Neuronal stem cell (in vitro differentiated cells): ENCODE measurements around the gene RFX4.
A peak's percentile ranks its signal among the peaks of the same experiment; 100 is the strongest.

Experiments
- DNase-seq: peaks from one replicate; pipeline ENCODE4 v3.0.0-alpha.2; 2013; ENCODE audit warnings: low spot score
- H2AFZ ChIP-seq: one replicate; pipeline ENCODE4 v1.6.1; 2013; ENCODE audit warnings: mild to moderate bottlenecking, low read length, inconsistent platforms
- H2AK5ac ChIP-seq: 2 replicates; pipeline ENCODE4 v1.6.1; 2013; ENCODE audit warnings: low read depth, mild to moderate bottlenecking, inconsistent platforms, low read length, moderate library complexity, mixed read lengths
- H2BK120ac ChIP-seq: 2 replicates; pipeline ENCODE4 v1.6.1; 2013; ENCODE audit warnings: low read depth, mild to moderate bottlenecking, inconsistent platforms, low read length, moderate library complexity, mixed read lengths
- H2BK12ac ChIP-seq: one replicate; pipeline ENCODE4 v1.6.1; 2013; ENCODE audit warnings: low read length, inconsistent platforms
- H2BK15ac ChIP-seq: 2 replicates; pipeline ENCODE4 v1.6.1; 2013; ENCODE audit warnings: mild to moderate bottlenecking, low read length, inconsistent platforms, mixed read lengths
- H2BK5ac ChIP-seq: one replicate; pipeline ENCODE4 v1.6.1; 2013; ENCODE audit warnings: inconsistent platforms, mild to moderate bottlenecking, low read length, moderate library complexity
- H3K14ac ChIP-seq: one replicate; pipeline ENCODE4 v1.6.1; 2013; ENCODE audit warnings: low read length, inconsistent platforms
- H3K18ac ChIP-seq: 2 replicates; pipeline ENCODE4 v1.6.1; 2013; ENCODE audit warnings: low read length, inconsistent platforms
- H3K23ac ChIP-seq: 2 replicates; pipeline ENCODE4 v1.6.1; 2013; ENCODE audit warnings: low read depth, mild to moderate bottlenecking, mixed read lengths, low read length, inconsistent platforms; ENCODE audit not compliant: poor library complexity
- H3K27ac ChIP-seq: replicated peaks from 3 replicates; pipeline ENCODE4 v1.5.1; 2013; ENCODE audit warnings: low read length, inconsistent platforms
- H3K27me3 ChIP-seq, 3 experiments: 2 replicates each; pipeline ENCODE4 v1.6.1; 2013; ENCODE audit warnings: low read length in 3 of 3, mild to moderate bottlenecking in 2 of 3, inconsistent platforms in 1 of 3, low read depth in 1 of 3, mixed read lengths in 1 of 3, moderate library complexity in 1 of 3; ENCODE audit not compliant: control insufficient read depth in 3 of 3, insufficient read depth in 3 of 3
- H3K36me3 ChIP-seq, 2 donors: replicated peaks in 1 of 2; 2 replicates each; pipeline ENCODE4 v1.6.1; 2013; ENCODE audit warnings: low read length in 2 of 2; ENCODE audit not compliant: control insufficient read depth in 2 of 2, insufficient read depth in 2 of 2
- H3K4ac ChIP-seq: 2 replicates; pipeline ENCODE4 v1.6.1; 2013; ENCODE audit warnings: inconsistent platforms, mild to moderate bottlenecking, low read length, moderate library complexity
- H3K4me1 ChIP-seq, 2 donors: 1 replicate in 1 of 2; 2 replicates in 1 of 2; pipeline ENCODE4 v1.6.1; 2013; ENCODE audit warnings: low read length in 2 of 2, low read depth in 1 of 2; ENCODE audit not compliant: control insufficient read depth in 2 of 2, insufficient read depth in 1 of 2
- H3K4me2 ChIP-seq: one replicate; pipeline ENCODE4 v1.6.1; 2013; ENCODE audit warnings: mild to moderate bottlenecking, low read length, inconsistent platforms; ENCODE audit not compliant: insufficient read depth, poor library complexity, severe bottlenecking
- H3K4me3 ChIP-seq, 2 donors: 2 replicates each; pipeline ENCODE4 v1.5.1; 2013; ENCODE audit warnings: low read length in 2 of 2, mild to moderate bottlenecking in 2 of 2, inconsistent platforms in 1 of 2, moderate library complexity in 1 of 2
- H3K79me1 ChIP-seq: one replicate; pipeline ENCODE4 v1.6.1; 2013; ENCODE audit warnings: low read depth, mild to moderate bottlenecking, inconsistent platforms, low read length, moderate library complexity
- H3K9ac ChIP-seq: one replicate; pipeline ENCODE4 v1.6.1; 2013; ENCODE audit warnings: mild to moderate bottlenecking, low read depth, low read length, inconsistent platforms; ENCODE audit not compliant: poor library complexity
- H3K9me3 ChIP-seq, 2 donors: replicated peaks in 1 of 2; 2 replicates each; pipeline versions ENCODE3 to v1.6.1; 2013; ENCODE audit warnings: low read length in 2 of 2, mild to moderate bottlenecking in 2 of 2, inconsistent platforms in 1 of 2, low read depth in 1 of 2, mixed read lengths in 1 of 2, moderate library complexity in 1 of 2; ENCODE audit not compliant: control insufficient read depth in 2 of 2, insufficient read depth in 1 of 2
- H4K8ac ChIP-seq: one replicate; pipeline ENCODE4 v1.6.1; 2013; ENCODE audit warnings: low read depth, mild to moderate bottlenecking, inconsistent platforms, low read length, moderate library complexity
- H4K91ac ChIP-seq: one replicate; pipeline ENCODE4 v1.6.1; 2013; ENCODE audit warnings: low read length, low read depth, mild to moderate bottlenecking, inconsistent platforms; ENCODE audit not compliant: poor library complexity
- WGBS, 2 donors: extraction: QIAGEN DNeasy Blood & Tissue Kit; methylation state at CpG; one replicate each; pipeline ENCODE4 v1.1.7; 2013; ENCODE audit warnings: missing lambda C conversion rate in 2 of 2, mixed read lengths in 1 of 2; ENCODE audit not compliant: insufficient read length in 2 of 2, insufficient replicate concordance in 1 of 2; ENCODE audit errors: extremely low coverage in 2 of 2; 5-methylcytosine and 5-hydroxymethylcytosine counted together

RFX4 gene

GRCh38 chr12:106710143-106710893 is 127.5 kb downstream of the RFX4 start:
- peaks cover 0 to 3% (median 0%) of the 10 kb centered on the region in 3 experiments for H3K27me3 ChIP-seq
- no peak overlapping the region for H2BK15ac ChIP-seq
- no peak overlapping the region for H4K8ac ChIP-seq
- H2AK5ac ChIP-seq, result no peak overlapping the region
- H3K4me2 ChIP-seq, result peak overlapping the region; percentile 34
- H3K14ac ChIP-seq, result no peak overlapping the region
- H2BK120ac ChIP-seq, result no peak overlapping the region
- no peak overlapping the region for H2BK12ac ChIP-seq
- H3K36me3 ChIP-seq, result peaks cover 0 to 100% of the 10 kb centered on the region in 2 donors
- no peak overlapping the region for H3K18ac ChIP-seq
- DNase-seq, result peak; percentile 47
- peaks cover 0 to 4% of the 10 kb centered on the region in 2 donors for H3K9me3 ChIP-seq
- no peaks in the 10 kb centered on the region for H3K79me1 ChIP-seq
- no peak overlapping the region for H3K4ac ChIP-seq
- no peak overlapping the region for H4K91ac ChIP-seq
- no peak overlapping the region for H2BK5ac ChIP-seq
- no peak overlapping the region for H3K9ac ChIP-seq
- WGBS, 2 donors, result no CpG with 5 or more reads among the region's 10 CpGs
- H3K23ac ChIP-seq, result no peak overlapping the region
- no peak overlapping the region for H2AFZ ChIP-seq
- peaks cover 0 to 18% of the 10 kb centered on the region in 2 donors for H3K4me1 ChIP-seq
- H3K4me3 ChIP-seq, result no peak overlapping the region
- peak overlapping the region; percentile 73 for H3K27ac ChIP-seq

- Histone ChIP-seq H3K4me1 (peaks cover 0 to 18% of the 10 kb centered on the region in 2 donors), H3K27ac (no peak overlapping the region)
- no CpG with 5 or more reads among the region's 3 CpGs for WGBS, 2 donors
These were observed 128.5 kb downstream of the RFX4 start for GRCh38 chr12:106711316-106711715.

GRCh38 chr12:106712768-106713167 is 130.0 kb downstream of the RFX4 start:
- no CpG with 5 or more reads among the region's 8 CpGs for WGBS, 2 donors
- DNase-seq, result no peak
- no peak overlapping the region for H3K14ac ChIP-seq
- H3K18ac ChIP-seq, result no peak overlapping the region
- no peak overlapping the region for H3K27ac ChIP-seq
- peaks cover 0 to 100% of the 10 kb centered on the region in 2 donors for H3K36me3 ChIP-seq
- no peak overlapping the region for H2BK15ac ChIP-seq
- no peak overlapping the region for H2AFZ ChIP-seq
- no peak overlapping the region for H3K9ac ChIP-seq
- H2BK12ac ChIP-seq, result no peak overlapping the region
- no peaks in the 10 kb centered on the region for H3K79me1 ChIP-seq
- no peak overlapping the region for H2BK120ac ChIP-seq
- H4K91ac ChIP-seq, result no peak overlapping the region
- no peak overlapping the region for H2AK5ac ChIP-seq
- H3K27me3 ChIP-seq, result peaks cover 0 to 3% (median 0%) of the 10 kb centered on the region in 3 experiments
- H3K4me1 ChIP-seq, result peaks cover 0 to 18% of the 10 kb centered on the region in 2 donors
- no peak overlapping the region for H3K4ac ChIP-seq
- H3K4me3 ChIP-seq, result no peak overlapping the region
- H3K4me2 ChIP-seq, result no peak overlapping the region
- no peak overlapping the region for H4K8ac ChIP-seq
- H2BK5ac ChIP-seq, result no peak overlapping the region
- H3K23ac ChIP-seq, result no peak overlapping the region
- H3K9me3 ChIP-seq, result peaks cover 2 to 4% of the 10 kb centered on the region in 2 donors

More at GRCh38 chr12:106711316-106711715, 128.5 kb downstream of the RFX4 start:
- no peak overlapping the region for H2BK5ac ChIP-seq
- no peaks in the 10 kb centered on the region for H3K79me1 ChIP-seq
- no peak overlapping the region for H3K18ac ChIP-seq
- no peak overlapping the region for H3K14ac ChIP-seq
- H3K4me3 ChIP-seq, result no peak overlapping the region
- H2BK120ac ChIP-seq, result no peak overlapping the region
- peaks cover 0 to 3% (median 0%) of the 10 kb centered on the region in 3 experiments for H3K27me3 ChIP-seq
- no peak overlapping the region for H4K91ac ChIP-seq
- H4K8ac ChIP-seq, result no peak overlapping the region
- H2AK5ac ChIP-seq, result no peak overlapping the region
- no peak overlapping the region for H2BK15ac ChIP-seq
- no peak overlapping the region for H2BK12ac ChIP-seq
- peaks cover 0 to 4% of the 10 kb centered on the region in 2 donors for H3K9me3 ChIP-seq
- H3K23ac ChIP-seq, result no peak overlapping the region
- H3K4ac ChIP-seq, result no peak overlapping the region
- DNase-seq, result no peak
- no peak overlapping the region for H3K4me2 ChIP-seq
- no peak overlapping the region for H3K9ac ChIP-seq
- no peak overlapping the region for H2AFZ ChIP-seq
- H3K36me3 ChIP-seq, result peaks cover 0 to 100% of the 10 kb centered on the region in 2 donors

- no peak overlapping the region for H2BK12ac ChIP-seq
- no peak overlapping the region for H2BK120ac ChIP-seq
- no peaks in the 10 kb centered on the region for H3K79me1 ChIP-seq
- H3K14ac ChIP-seq, result no peak overlapping the region
- no peak for DNase-seq
- peaks cover 0 to 2% of the 10 kb centered on the region in 2 donors for H3K9me3 ChIP-seq
- no peak overlapping the region for H3K27ac ChIP-seq
- no peak overlapping the region for H3K9ac ChIP-seq
- no peak overlapping the region for H2AK5ac ChIP-seq
- H3K23ac ChIP-seq, result no peak overlapping the region
- no peak overlapping the region for H2BK5ac ChIP-seq
- H3K4me2 ChIP-seq, result no peak overlapping the region
- H3K18ac ChIP-seq, result no peak overlapping the region
- peaks cover 0 to 98% of the 10 kb centered on the region in 2 donors for H3K36me3 ChIP-seq
- WGBS, 2 donors, result no CpG with 5 or more reads among the region's 3 CpGs
- no peak overlapping the region for H4K8ac ChIP-seq
- no peak overlapping the region for H3K4me3 ChIP-seq
- H3K27me3 ChIP-seq, result no peaks in the 10 kb centered on the region
- H3K4ac ChIP-seq, result no peak overlapping the region
- H3K4me1 ChIP-seq, result peaks cover 0 to 11% of the 10 kb centered on the region in 2 donors
- H4K91ac ChIP-seq, result no peak overlapping the region
- H2BK15ac ChIP-seq, result no peak overlapping the region
- no peak overlapping the region for H2AFZ ChIP-seq
These were observed 132.1 kb downstream of the RFX4 start for GRCh38 chr12:106714926-106715325.
